Activated naive CD4-positive, alpha-beta T cell treated with anti-CD3 and anti-CD28 coated beads, Interleukin-2, amount 50 U/mL, for 24 hours (primary cell): ENCODE data around the gene RIPK1.
"Not testable (repeated sequence)": the region's sequence is repeated elsewhere in the genome, so short reads cannot be mapped to it uniquely, and the experiment has no call there.

Source experiments
- H3K27ac Mint-ChIP-seq: one replicate; pipeline ENCODE4 v1.8.0; 2021; ENCODE audit warnings: mild to moderate bottlenecking, mixed read lengths
- H3K27me3 Mint-ChIP-seq: one replicate; pipeline ENCODE4 v1.8.0; 2021; ENCODE audit warnings: mixed read lengths
- H3K36me3 Mint-ChIP-seq: one replicate; pipeline ENCODE4 v1.8.0; 2021; ENCODE audit warnings: mixed read lengths
- H3K4me1 Mint-ChIP-seq: one replicate; pipeline ENCODE4 v1.8.0; 2021; ENCODE audit warnings: mixed read lengths
- H3K4me3 Mint-ChIP-seq: one replicate; pipeline ENCODE4 v1.8.0; 2021; ENCODE audit warnings: mild to moderate bottlenecking, mixed read lengths
- H3K9me3 Mint-ChIP-seq: one replicate; pipeline ENCODE4 v1.8.0; 2021; ENCODE audit warnings: mixed read lengths

Gene RIPK1

GRCh38 chr6:3037638-3038365 is 30.5 kb upstream of the RIPK1 start:
- Mint-ChIP-seq H3K27ac (no peak overlapping the region), H3K27me3 (no peaks in the 10 kb centered on the region), H3K4me3 (no peak overlapping the region), H3K9me3 (peaks cover 7% of the 10 kb centered on the region), H3K4me1 (no peaks in the 10 kb centered on the region), H3K36me3 (no peaks in the 10 kb centered on the region)

- Mint-ChIP-seq H3K4me3 (no peak overlapping the region), H3K36me3 (no peaks in the 10 kb centered on the region), H3K9me3 (peaks cover 7% of the 10 kb centered on the region), H3K27me3 (no peaks in the 10 kb centered on the region), H3K27ac (no peak overlapping the region), H3K4me1 (no peaks in the 10 kb centered on the region)
Measured at GRCh38 chr6:3039384-3039783, 28.9 kb upstream of the RIPK1 start.

- Mint-ChIP-seq H3K36me3 (no peaks in the 10 kb centered on the region), H3K27ac (no peak overlapping the region), H3K4me3 (no peak overlapping the region), H3K9me3 (no peaks in the 10 kb centered on the region), H3K4me1 (no peaks in the 10 kb centered on the region), H3K27me3 (no peaks in the 10 kb centered on the region)
Measured at GRCh38 chr6:3041147-3041546, 27.1 kb upstream of the RIPK1 start.

- Mint-ChIP-seq H3K27ac (no peak overlapping the region), H3K27me3 (no peaks in the 10 kb centered on the region), H3K9me3 (no peaks in the 10 kb centered on the region), H3K4me1 (no peaks in the 10 kb centered on the region), H3K36me3 (no peaks in the 10 kb centered on the region), H3K4me3 (no peak overlapping the region)
Measured at GRCh38 chr6:3041606-3042005, 26.7 kb upstream of the RIPK1 start.

GRCh38 chr6:3045369-3045768 is 22.9 kb upstream of the RIPK1 start:
- Mint-ChIP-seq H3K4me3 (no peak overlapping the region), H3K9me3 (no peaks in the 10 kb centered on the region), H3K27me3 (no peaks in the 10 kb centered on the region), H3K36me3 (peaks cover 1% of the 10 kb centered on the region), H3K4me1 (no peaks in the 10 kb centered on the region), H3K27ac (no peak overlapping the region)

- no peaks in the 10 kb centered on the region for H3K27me3 Mint-ChIP-seq
- no peak overlapping the region for H3K27ac Mint-ChIP-seq
- no peaks in the 10 kb centered on the region for H3K9me3 Mint-ChIP-seq
- no peak overlapping the region for H3K4me3 Mint-ChIP-seq
- H3K36me3 Mint-ChIP-seq: peaks cover 1% of the 10 kb centered on the region
- no peaks in the 10 kb centered on the region for H3K4me1 Mint-ChIP-seq
Measured at GRCh38 chr6:3045777-3046176, 22.5 kb upstream of the RIPK1 start.

GRCh38 chr6:3046295-3046694 is 22.0 kb upstream of the RIPK1 start:
- no peaks in the 10 kb centered on the region for H3K4me1 Mint-ChIP-seq
- peaks cover 1% of the 10 kb centered on the region for H3K36me3 Mint-ChIP-seq
- no peaks in the 10 kb centered on the region for H3K27me3 Mint-ChIP-seq
- no peak overlapping the region for H3K4me3 Mint-ChIP-seq
- no peak overlapping the region for H3K27ac Mint-ChIP-seq
- no peaks in the 10 kb centered on the region for H3K9me3 Mint-ChIP-seq

GRCh38 chr6:3048009-3048408 is 20.3 kb upstream of the RIPK1 start:
- not testable (repeated sequence) for H3K9me3 Mint-ChIP-seq, H3K4me3 Mint-ChIP-seq, H3K36me3 Mint-ChIP-seq, H3K4me1 Mint-ChIP-seq, H3K27ac Mint-ChIP-seq, H3K27me3 Mint-ChIP-seq

- Mint-ChIP-seq H3K27ac (peak overlapping the region; percentile 41), H3K36me3 (peaks cover 1% of the 10 kb centered on the region), H3K4me1 (peaks cover 11% of the 10 kb centered on the region), H3K4me3 (peak overlapping the region; percentile 82), H3K27me3 (no peaks in the 10 kb centered on the region), H3K9me3 (no peaks in the 10 kb centered on the region)
Measured at GRCh38 chr6:3052481-3053230, 15.6 kb upstream of the RIPK1 start.

- peak overlapping the region; percentile 82 for H3K4me3 Mint-ChIP-seq
- no peaks in the 10 kb centered on the region for H3K27me3 Mint-ChIP-seq
- peaks cover 11% of the 10 kb centered on the region for H3K4me1 Mint-ChIP-seq
- peaks cover 1% of the 10 kb centered on the region for H3K36me3 Mint-ChIP-seq
- no peaks in the 10 kb centered on the region for H3K9me3 Mint-ChIP-seq
- H3K27ac Mint-ChIP-seq: no peak overlapping the region
Measured at GRCh38 chr6:3053231-3053508, 15.1 kb upstream of the RIPK1 start.

GRCh38 chr6:3054229-3055157 is 13.8 kb upstream of the RIPK1 start:
- H3K4me3 Mint-ChIP-seq: peak overlapping the region; percentile 71
- not testable (repeated sequence) for H3K27me3 Mint-ChIP-seq, H3K9me3 Mint-ChIP-seq, H3K36me3 Mint-ChIP-seq, H3K27ac Mint-ChIP-seq
- peaks cover 17% of the 10 kb centered on the region for H3K4me1 Mint-ChIP-seq

GRCh38 chr6:3055158-3055499 is 13.2 kb upstream of the RIPK1 start:
- H3K9me3 Mint-ChIP-seq, H3K4me3 Mint-ChIP-seq, H3K36me3 Mint-ChIP-seq, H3K27me3 Mint-ChIP-seq, H3K27ac Mint-ChIP-seq: not testable (repeated sequence)
- peaks cover 17% of the 10 kb centered on the region for H3K4me1 Mint-ChIP-seq

GRCh38 chr6:3057063-3057770 is 11.1 kb upstream of the RIPK1 start:
- H3K9me3 Mint-ChIP-seq: no peaks in the 10 kb centered on the region
- H3K4me1 Mint-ChIP-seq: peaks cover 20% of the 10 kb centered on the region
- peak overlapping the region; percentile 76 for H3K27ac Mint-ChIP-seq
- no peaks in the 10 kb centered on the region for H3K27me3 Mint-ChIP-seq
- H3K4me3 Mint-ChIP-seq: no peak overlapping the region
- no peaks in the 10 kb centered on the region for H3K36me3 Mint-ChIP-seq

GRCh38 chr6:3058957-3059356 is 9.3 kb upstream of the RIPK1 start:
- Mint-ChIP-seq H3K4me1 (peaks cover 13% of the 10 kb centered on the region), H3K36me3 (no peaks in the 10 kb centered on the region), H3K4me3 (no peak overlapping the region), H3K27ac (peak overlapping the region; percentile 42), H3K9me3 (no peaks in the 10 kb centered on the region), H3K27me3 (no peaks in the 10 kb centered on the region)

GRCh38 chr6:3060092-3060491 is 8.2 kb upstream of the RIPK1 start:
- not testable (repeated sequence) for H3K27ac Mint-ChIP-seq, H3K36me3 Mint-ChIP-seq, H3K9me3 Mint-ChIP-seq, H3K4me3 Mint-ChIP-seq, H3K27me3 Mint-ChIP-seq
- peaks cover 20% of the 10 kb centered on the region for H3K4me1 Mint-ChIP-seq
